Measurements from ENCODE around the gene VSTM5.

The VSTM5 gene

DNA sequence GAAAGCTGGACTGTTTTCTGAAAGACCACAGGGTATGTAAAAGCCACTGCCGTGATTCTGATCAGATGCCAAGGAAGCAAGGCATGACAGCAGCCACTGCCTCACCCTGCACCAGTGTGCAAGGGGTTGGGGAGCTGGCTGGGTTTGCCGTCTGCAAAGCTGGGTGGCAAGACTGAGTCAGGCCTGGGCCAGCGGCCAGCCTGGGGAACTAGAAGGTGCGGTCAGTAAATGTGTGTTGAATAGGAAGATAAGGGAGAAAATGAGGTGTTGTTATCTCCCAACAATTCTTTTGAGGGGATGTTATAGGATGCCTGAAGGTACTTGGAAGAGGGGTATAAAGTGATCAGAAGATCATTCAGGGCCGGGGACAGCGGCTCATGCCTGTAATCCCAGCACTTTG lies 8.0 kb downstream of the VSTM5 start:
- no peak for DNase-seq (ENCODE audit: low read depth)

DNA sequence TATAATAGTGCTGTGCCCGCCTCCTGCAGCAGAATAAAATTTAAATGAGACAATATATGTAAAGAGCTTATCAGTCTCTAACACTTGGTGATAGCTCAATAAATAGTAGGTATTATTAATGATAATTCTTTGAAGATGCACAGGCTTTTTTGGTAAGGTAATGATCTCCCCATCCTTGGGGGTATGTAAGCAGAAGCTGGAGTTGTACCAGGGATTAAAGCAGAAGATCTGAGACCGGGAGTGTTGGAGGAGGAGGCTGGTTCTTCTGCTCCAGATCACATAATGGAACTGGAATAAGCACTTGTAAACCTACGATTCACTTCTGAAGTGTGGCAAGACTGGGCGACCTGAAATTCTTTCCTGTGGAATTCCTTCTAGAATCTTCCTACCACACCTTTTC lies 8.4 kb downstream of the VSTM5 start:
- no peak for DNase-seq (ENCODE audit: low read depth)

DNA sequence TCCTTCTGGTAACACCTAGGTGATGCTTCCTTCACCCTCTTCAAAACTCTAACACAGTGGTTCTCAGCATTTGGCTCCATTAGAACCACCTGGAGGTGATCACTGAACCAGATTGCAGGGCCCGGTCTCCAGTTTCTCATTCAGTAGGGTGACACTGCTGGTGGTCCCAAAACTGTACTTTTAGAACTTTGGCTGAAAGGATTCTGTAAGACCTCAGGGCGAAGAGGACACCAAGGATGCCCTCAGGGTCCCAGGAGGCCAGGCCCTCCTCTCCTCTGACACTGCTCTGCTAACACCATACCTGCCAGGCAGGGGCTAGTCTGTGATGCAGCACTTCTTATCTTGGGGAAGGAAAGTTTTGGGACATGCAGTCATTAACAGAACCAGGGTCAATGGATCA lies 9.0 kb downstream of the VSTM5 start:
- no peak for DNase-seq (ENCODE audit: low read depth)

DNA sequence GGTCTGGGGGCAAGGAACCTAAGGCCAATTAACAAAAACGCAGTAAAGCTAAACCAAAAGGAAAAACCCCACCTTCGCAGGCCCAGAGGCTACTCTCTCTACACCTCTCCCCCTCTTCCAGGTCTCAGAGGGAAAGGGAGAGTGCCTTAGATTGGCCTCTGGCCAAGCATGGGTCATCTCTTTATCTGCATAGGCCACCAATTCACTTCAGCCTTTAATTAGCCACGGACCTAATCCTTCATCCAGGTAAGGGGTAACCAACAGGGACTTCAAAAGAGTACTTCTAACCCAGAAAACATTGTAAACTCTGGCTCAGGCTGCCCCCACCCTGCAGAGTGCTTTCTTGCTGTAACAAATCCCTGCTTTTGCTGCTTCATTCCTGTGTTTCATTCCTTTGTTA lies 9.4 kb downstream of the VSTM5 start:
- no peak for DNase-seq (ENCODE audit: low read depth)

DNA sequence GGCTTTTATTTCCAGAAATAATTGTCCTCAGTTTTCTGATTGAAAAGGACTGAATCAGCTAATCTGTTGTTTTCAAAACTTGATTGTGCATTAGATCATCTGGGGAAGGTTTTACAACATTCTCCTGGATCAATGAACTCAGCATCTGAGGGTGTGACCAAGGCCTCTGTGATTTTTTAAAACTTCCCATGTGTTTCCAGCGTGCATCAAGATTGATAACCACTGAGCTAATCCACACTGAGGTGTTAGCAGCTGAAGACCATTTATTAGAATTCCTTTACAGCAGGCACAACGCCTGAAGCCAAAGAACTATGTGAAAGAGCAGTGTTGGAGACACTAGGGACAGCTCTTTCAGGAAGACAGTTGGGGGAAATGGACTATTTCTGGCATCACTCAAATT lies 10.2 kb downstream of the VSTM5 start:
- DNase-seq (ENCODE audit: low read depth), result no peak

DNA sequence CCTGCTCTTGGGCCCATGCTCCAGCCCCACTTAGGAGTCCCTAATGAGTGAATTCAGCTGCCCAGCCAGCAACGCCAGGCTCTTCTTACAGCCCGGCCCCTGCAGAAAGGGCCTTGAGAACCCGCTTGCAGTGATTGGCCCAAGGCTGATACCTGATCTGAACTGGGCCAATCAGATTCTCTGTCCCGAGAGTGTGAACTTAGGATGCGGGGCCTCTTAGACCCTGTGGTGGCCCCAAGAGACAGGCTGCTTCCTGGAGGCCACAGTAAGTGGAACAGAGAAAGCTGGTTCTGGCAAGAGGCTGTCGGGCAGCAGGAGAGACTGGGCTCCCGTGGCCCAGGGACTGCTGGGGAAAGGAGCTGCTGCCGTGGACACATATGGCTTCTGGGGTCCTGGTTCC lies 11.5 kb downstream of the VSTM5 start:
- DNase-seq (ENCODE audit: low read depth), result no peak

DNA sequence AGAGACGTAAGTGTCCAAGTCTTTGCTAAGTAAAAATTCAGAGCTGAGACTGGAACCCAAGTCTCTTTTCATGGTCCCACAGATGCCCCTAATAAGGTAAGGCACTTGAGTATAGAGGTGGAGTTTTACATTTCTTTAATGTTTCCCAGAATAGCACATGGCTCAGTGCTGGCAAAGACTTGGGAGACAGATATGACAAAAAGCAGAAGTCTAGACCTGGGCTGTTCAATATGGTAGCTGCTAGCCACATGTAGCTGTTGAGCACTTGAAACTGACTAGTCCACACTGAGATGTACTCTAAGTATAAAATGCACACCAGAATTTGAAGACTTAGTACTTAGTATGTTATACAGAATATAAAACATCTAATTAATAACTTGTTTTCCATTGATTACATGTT lies 17.6 kb downstream of the VSTM5 start:
- no peak for DNase-seq (ENCODE audit: low read depth)

DNA sequence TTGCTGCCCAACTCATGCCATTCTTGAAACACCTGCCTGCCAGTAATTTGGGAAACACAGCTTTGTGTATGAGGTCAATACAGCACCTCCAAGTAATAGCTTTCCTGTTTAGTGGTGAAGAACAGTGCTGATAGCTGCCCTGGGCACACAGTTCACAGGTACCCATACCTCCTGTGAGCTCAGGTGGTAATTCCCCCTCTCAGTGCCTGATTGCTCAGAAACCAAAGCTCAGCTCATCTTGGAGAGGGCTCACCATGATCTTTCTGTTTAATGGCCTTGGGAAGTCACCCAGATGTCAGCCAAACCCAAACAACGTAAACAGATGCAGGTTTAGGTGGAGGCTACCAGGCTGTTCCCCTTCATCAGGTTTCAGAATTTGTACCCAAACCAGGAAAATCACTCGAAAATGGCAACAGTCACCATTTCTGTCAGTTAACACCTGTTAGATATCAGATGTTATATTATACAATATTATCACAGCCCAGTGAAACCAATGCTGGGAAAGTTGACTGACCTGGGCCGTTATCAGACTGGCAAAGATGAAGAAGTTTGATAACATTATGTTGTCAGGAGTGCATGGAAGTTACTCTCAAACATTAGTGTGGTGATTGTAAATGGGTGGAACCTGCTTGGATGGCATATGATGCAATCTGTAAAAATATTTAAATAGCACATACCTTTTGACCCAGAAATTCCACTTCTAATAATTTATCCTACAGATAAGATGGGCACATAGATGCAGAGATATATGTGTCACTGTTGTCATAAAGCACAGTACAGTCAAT lies 18.9 kb downstream of the VSTM5 start:
- DNase-seq (ENCODE audit: low read depth), result no peak

DNA sequence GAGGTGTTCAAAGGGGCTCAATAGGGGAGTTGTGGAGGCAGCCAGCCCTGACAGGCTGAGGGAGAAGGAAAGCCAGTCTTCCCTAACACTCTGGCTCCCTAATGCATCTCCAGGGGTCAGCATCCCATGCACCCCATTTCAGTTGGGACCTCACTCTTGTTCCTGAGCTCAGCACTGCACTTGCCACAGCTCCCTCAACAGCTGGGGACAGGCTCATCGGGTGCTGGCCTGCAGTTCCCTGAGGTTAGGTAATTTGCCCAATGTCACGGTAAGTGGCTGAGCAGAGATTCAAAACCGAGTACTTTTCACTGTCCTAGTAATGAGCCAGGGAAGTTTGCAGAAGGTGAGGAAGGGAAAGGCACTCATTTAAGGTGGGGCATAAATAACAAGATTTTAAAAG lies 20.8 kb downstream of the VSTM5 start:
- no peak for DNase-seq (ENCODE audit: low read depth)

DNA sequence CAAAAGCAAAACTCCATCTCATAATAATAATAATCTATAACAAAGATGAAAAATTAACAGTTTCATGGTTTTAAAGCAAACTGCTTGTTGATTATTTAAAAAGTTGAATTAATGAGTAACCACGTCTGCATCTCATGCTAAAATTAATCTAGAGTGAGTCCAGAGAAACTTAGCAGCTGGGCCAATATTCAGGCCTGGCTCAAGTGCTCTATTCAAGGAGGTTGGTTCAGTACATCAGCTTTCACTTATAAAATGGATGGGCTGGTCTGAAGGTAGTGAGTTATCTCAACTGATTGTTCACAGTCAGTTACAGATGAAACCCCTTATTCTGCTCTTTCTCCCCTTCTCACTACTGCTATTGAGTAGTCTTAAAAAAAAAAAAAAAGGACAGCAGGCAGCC lies 23.1 kb downstream of the VSTM5 start:
- DNase-seq (ENCODE audit: low read depth), result no peak

DNA sequence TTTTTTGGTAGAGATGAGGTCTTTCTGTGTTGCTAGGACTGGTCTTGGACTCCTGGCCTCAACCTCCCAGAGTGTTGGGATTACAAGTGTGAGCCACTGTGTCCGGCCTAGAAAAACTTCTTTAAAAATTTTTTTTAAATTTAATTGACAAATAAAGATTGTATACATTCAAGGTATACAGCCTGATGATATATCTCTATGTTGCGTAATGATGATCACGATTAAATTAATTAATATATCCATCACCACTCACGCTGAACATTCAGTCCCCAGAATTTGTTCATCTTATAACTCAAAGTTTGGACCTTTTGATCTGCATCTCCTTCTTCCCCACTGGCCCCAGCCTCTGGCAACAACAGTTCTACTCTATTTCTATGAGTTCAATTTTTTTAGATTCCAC lies 27.2 kb downstream of the VSTM5 start:
- no peak for DNase-seq (ENCODE audit: low read depth)

DNA sequence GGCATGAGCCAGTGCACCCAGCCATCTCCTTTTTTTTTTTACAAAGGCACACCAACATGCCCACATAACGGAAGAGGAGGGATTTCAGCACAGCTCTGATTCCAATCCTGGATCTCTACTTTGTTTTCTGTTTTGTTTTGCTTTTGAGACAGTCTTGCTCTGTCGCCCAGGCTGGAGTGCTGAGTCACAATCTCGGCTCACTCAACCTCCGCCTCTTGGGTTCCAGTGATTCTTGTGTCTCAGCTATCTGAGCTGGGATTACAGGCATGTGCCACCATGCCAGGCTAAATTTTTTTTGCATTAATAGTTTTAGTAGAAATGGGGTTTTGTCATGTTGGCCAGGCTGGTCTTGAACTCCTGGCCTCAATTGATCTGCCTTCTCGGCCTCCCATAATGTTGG lies 28.1 kb downstream of the VSTM5 start:
- no peak for DNase-seq (ENCODE audit: low read depth)

DNA sequence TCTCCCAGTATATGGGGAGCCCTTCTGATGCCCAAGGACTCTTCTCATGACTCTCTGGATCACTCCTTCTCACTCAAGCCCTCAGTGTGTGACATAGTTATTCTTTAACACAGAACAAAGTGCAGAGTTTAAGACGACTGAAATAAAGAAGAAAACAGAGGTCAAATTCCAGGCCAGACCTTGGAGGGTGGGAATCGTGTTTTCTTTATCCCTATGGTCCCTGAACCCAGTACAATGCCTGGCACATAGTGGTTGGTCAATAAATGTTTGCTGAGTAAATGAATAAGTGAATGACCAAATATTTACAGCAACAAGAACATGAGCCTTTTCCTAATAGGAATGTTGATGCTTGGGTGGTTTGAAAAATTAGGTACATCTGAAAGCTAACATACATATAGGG lies 28.8 kb downstream of the VSTM5 start:
- no peak for DNase-seq (ENCODE audit: low read depth)

DNA sequence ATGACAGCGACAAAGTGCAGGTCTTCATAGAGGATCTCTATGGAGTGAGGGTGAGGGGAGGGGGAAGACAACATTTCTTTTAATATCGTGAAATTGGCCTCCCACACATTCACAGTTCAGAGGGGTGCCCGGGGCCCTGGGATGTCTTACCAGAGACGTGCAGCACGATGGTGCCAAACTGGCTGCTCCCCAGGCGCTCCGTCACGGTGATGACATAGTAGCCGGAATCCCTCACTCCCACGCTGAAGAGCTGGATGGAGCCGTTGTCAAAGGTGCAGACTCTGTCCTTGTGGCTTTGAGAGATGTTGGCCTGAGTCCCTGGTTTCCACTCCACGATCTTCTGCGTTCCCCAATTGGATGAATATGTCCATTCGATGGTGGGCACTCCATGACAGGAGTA lies 29.6 kb downstream of the VSTM5 start:
- no peak for DNase-seq (ENCODE audit: low read depth)

DNA sequence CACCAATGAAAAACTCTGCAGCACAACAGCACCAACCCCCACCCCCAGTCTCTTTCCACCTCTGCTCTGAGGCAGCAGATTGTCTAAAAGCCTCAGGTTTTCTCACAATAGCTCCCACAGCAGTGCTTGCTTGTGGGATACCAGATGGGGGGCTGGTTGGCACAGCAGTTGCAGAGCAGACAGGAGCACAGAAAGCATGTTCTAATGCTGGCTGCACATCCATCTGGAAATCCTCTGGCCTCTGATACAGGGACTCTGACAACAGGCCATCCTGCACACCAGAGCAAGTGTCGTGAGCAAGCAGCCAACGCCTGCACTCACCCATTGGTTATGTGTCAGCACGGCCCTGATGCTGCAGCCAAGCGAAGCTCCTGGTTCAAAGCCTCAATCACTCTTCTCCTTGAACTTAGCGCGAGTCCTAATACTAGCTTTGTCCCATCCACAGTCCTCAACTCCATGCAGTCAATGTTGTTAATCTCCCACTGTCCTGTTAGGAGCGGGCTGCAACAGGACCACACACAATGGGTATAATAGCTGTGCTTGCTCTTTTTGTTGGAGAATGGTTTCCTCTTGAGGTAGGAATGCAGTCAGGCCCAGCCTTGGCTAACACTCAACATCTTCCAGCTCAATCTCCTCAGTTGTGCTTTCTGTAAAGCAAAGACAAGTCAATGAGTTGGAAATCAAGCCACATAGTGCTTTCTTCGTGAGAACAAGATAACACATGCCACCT lies 30.3 kb downstream of the VSTM5 start:
- DNase-seq (ENCODE audit: low read depth), result no peak

DNA sequence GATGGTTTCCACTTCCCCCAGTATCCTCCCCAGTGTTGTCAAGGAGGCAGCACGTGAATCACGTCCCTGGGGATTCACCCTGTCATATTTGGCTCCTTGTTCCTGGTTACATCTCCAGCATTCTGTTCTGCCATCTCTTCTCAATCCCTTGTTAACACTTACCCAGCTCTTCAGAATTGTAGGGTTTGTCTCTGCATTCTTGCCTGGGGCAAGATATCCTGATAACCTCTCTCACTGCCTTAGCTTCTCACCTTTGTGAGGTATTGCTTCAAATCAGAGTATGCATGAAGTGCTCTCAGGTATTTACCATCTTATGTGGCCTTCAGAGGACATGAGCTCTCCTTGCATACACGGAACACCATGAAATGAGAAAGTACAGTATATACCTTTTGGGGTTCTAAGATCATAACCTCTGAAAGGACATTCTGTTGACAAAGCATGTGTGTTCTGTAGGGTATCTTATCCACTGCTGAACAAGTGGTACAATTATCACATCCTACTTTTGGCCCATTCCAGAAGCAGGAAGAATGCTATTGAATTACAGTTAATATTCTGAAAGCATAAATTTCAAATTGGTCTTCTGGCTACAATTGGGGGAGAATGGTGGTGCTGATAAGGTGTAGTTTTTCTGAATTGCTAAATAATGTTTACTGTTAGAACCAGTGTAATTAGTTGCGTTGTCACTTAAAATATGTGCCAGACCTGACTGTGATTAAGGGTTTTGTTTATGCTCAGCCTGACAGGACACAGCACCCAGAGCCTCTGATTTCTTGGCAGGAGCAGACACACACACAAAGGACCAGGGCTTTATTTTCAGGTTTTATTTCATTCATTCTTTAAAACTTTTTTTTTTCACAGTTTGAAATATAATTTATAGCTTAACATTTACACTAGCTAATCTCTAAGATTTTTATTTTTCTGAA lies 32.7 kb downstream of the VSTM5 start:
- no peak for DNase-seq (ENCODE audit: low read depth)

DNA sequence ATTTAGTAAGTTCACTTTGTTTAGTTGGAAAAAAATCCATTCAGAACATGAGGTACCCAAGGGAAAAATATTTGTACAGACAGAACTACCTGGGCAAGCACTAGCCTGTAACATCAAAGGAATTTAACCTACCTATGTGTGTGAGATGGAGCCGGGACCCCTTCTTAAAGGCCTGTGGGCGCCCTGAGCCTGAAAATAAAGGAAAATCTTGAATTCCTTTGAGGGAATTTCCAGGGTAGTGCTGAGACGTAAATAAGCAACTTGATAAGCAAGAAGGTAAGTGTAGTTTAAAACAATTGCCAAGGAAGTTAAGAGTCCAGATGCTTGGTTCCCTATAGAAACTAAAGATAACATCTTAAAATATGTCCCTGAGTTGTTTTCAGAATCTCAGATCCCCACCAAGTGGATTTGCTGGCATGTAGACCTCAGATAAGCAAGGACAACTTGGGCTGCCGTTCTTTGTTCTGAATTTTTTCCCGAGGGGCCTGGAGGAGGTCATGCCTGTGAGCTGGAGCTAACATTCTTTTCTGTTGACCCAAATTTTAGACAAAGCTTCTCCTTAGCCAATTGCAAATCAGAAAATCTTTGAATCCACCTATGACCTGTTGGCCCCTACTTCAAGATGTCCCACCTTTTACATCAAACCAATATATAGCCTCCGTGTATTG lies 35.3 kb downstream of the VSTM5 start:
- no peak for DNase-seq (ENCODE audit: low read depth)

DNA sequence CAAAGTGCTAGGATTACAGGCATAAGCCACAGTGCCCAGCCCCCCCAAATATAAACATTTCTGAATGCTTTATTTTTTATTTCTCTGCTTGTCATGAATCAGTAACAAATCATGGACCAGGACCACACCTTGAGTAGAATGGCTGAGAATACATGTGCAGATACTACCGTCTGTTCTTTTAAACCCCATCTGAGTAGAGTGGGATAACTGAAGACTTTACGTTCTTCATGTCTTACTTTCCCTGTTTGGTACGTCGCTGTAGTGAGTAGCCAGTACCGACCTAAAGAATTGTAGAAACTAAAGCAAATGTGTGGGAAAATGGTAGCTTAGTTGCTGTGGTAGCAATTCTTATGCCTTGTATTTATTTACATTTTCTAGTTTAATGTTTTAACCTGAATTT lies 36.4 kb downstream of the VSTM5 start:
- no peak for DNase-seq (ENCODE audit: low read depth)

DNA sequence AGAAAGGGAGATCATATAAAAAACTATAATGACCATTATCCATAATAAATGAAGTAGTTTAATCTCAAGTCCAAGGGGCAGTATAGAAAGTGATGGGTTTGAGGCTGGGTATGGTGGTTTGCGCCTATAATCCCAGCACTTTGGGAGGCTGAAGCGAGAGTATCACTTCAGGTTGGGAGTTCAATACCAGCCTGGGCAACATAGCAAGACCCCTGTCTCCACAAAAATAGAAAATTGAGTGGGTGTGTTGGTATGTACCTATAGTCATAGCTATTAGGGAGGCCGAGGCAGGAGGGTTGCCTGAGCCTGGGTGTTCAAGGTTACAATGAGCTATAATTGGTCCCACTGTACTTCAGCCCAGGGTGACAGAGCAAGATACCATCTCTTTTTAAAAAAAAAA lies 42.4 kb downstream of the VSTM5 start:
- no peak for DNase-seq (ENCODE audit: low read depth)

DNA sequence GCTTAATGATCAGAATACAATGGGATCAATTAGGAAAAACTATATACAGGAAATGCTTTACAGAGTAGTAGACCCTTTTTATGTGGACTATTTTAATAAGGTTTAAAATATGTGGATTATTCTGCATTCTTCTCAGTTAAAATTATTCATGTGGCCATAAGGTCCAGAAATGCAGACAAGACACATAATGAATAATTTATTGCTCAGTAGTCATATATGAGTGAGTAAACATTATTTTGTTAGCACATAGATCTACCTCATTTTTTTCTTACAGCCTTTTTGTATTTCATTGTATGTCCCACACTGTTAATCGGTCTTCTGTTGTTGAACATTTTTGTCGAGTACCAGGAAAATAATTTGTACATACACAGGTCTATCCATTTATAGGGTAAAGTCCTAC lies 45.5 kb downstream of the VSTM5 start:
- no peak for DNase-seq (ENCODE audit: low read depth)

DNA sequence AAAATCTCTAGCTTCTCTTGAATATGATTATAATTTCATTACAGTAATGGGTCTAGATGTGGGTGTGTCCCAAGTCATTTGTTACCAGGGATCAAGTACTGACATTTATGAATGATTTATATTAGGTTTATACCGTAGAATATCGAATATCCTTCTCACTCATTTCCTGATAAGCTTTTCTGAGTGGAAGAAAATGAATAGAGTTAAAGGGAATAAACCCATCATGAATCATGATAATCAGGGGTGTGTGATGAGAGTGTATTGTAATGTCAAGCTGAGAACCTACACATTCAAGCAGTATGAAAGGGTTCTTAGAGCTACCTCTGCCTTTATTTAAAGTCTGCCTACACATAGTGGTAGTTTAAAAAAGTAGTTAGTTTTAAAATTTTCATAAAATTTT lies 49.1 kb downstream of the VSTM5 start:
- DNase-seq (ENCODE audit: low read depth), result no peak

All from stimulated activated CD8-positive, alpha-beta memory T cell treated with anti-CD3 and anti-CD28 coated beads, Interleukin-15, amount 100 ng/mL, for 24 hours (primary cell).